Omental fat pad (tissue), 4 donors: Measurements from ENCODE around the gene BHLHE41. TPM values are rescaled to one million over a fixed set of nuclear protein-coding genes. Genes with fewer than 3 reads are reported as not detected.

Experiments used
- ATAC-seq: fragments of 150-250 bp; one replicate; pipeline ENCODE4 v1.9.1; 2016; ENCODE audit warnings: mild to moderate bottlenecking, moderate library complexity; ENCODE audit not compliant: low FRiP score
- DNase-seq: peaks from one replicate; pipeline ENCODE4 v3.0.0-alpha.2; 2019; ENCODE audit warnings: low spot score
- total RNA-seq, 4 donors: library from RNA; depleted of rRNA; stranded (reverse); fragments of >200 nt; gene quantifications; one replicate each; pipeline ENCODE4 v1.1.0, GENCODE V29; 2016
- TF ChIP-seq, protein P1 (sequence below), 3 donors: fragments of 450-650 bp; IDR thresholded peaks; one replicate each; pipeline ENCODE4 v1.5.1; 2016 to 2017; ENCODE audit warnings: antibody characterized with exemption in 3 of 3, mild to moderate bottlenecking in 3 of 3, moderate library complexity in 2 of 3

The BHLHE41 gene
- total RNA-seq, 4 donors from 2014 or later: 4.6 to 7.5 (median 5.2) TPM

DNA sequence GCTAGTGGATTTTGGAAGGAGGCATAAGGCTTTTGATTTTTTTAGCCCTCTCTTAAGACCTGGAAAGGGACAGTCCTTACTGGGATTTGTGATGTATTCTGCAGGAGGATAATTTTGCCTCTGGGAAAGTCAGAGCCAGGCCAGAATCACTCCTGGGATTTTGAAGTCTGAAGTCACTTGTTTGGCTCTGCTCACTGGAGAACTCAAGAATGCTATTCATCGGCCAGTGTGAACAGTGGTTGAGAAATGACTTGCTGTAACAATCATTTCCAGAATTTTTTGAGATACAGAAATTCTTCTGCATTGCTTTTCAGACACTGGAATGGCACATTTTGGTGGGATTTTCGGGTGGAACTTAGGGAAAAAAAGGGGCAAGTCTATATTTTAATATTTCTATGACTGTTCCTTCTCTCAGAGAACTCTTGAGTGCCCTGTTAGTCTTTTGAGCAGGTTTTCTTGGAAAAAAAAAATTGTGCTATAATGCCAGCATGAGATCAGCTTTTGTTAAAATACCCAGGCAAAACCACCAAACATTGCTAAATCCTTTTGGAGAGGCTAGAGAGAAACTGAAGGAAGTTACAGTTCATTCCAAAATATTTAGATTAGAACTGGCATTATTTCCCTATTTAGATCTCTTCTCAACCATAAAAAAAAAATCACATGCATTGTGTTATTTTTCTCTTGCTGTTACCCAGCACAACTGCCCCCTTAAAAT, 26.1 kb upstream of the BHLHE41 start:
- TF ChIP-seq, protein P1, sequence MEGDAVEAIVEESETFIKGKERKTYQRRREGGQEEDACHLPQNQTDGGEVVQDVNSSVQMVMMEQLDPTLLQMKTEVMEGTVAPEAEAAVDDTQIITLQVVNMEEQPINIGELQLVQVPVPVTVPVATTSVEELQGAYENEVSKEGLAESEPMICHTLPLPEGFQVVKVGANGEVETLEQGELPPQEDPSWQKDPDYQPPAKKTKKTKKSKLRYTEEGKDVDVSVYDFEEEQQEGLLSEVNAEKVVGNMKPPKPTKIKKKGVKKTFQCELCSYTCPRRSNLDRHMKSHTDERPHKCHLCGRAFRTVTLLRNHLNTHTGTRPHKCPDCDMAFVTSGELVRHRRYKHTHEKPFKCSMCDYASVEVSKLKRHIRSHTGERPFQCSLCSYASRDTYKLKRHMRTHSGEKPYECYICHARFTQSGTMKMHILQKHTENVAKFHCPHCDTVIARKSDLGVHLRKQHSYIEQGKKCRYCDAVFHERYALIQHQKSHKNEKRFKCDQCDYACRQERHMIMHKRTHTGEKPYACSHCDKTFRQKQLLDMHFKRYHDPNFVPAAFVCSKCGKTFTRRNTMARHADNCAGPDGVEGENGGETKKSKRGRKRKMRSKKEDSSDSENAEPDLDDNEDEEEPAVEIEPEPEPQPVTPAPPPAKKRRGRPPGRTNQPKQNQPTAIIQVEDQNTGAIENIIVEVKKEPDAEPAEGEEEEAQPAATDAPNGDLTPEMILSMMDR (IDR thresholded peaks at IDR 0.05): no peak
- DNase-seq (no peak), ATAC-seq (peak; percentile 82)

DNA sequence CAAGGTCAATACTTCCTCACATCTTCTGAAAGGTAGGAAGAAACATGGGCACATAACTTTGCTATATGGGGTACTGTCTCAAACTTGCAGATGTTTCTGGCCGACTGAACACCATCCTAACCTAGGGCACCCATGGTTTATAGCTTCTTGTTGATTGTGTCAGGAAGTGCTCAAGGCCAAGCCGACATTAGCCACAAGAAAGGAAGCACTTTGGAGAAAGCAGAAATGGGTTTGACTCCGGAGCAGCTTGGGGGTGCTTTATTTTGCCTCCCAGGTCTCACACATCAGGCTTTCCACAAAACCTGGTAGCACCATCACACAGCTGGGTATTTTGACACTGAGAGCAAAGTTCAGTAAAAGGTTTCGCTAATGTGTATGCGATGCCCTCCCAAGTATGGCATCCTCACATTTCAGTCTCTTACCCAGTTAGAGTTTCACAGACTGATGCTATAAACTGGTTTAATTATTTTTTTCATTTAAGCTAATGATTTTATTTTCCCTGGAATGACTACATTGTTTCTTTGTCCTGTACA, 25.2 kb upstream of the BHLHE41 start:
- DNase-seq: no peak
- no peak for ATAC-seq
- TF ChIP-seq, protein P1 (IDR thresholded peaks at IDR 0.05): no peak

DNA sequence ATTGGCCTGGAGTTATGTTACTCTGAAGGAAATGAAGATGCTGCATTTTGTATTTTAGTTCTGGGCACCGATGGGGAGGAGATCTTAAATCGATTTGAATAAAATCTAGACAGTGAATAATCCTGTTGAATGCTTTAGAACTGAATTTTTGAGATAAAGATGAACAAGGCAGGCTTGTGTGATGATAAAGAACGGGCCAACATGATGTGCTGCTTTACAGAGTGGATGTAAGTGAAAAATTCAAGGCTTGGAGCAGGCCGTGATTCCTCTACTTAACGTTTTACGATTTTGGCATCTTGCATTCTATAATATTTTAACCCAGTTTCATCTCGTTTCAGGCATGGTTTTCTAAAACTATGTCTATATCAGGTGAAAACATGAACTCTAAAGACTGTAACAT, 23.5 kb upstream of the BHLHE41 start:
- TF ChIP-seq, protein P1 (IDR thresholded peaks at IDR 0.05): no peak
- DNase-seq (no peak), ATAC-seq (no peak)

DNA sequence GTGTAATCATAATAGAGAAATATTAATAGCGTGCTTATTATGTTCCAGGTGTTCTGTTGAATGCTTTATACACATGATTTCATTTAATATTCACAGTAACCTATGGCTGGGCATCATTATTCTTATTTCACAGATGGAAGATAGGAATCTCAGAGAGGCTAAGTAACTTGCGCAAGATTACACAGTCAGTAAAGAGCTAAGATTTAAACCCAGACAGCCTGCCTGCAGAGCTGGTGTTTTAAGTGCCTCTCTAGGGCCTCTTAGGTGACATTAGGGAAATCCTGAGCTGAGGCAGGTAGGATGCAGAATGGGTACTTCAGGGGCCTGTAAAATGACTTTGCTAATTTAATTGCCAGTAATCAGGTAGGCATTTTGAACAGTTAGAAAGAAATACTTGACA, 18.5 kb upstream of the BHLHE41 start:
- TF ChIP-seq, protein P1 (IDR thresholded peaks at IDR 0.05): no peak
- ATAC-seq (no peak), DNase-seq (no peak)

DNA sequence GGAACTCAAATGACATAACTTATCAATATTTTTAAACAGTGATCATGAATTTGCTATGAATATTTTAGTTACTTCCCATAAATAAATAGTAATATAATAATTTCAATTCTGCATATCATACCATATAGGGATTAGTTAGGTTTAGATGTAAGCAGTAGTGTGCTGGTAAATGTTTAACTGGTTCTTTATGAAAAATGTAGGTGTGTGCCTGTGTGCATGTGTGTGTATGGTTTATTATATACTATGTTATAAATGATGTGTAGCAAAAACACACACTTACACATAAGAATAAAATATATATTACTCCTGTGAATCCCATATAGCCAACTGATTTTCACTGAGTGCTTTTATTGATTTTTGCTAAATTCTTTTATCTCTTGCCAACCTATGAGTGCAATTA, 14.0 kb upstream of the BHLHE41 start:
- TF ChIP-seq, protein P1 (IDR thresholded peaks at IDR 0.05): no peak
- no peak for ATAC-seq
- DNase-seq: no peak

DNA sequence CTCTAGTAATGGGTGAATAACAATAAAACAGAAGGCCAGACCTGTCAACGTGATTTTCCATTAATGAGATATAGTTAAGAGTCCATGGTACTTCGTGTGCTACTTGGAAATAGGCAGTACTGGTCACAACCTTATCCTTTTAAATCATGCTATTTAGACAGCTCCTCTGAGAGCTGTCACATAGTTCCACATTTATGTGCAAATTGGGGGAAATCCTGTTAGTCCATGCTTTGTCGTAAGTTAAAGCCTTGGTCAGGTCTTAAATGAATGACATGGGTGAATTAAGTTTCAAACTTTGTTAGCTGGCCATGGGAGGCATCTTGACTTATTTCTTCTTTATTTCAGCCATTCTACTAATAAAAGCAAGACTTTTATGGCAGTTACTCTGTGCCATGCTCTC, 11.9 kb upstream of the BHLHE41 start:
- TF ChIP-seq, protein P1 (IDR thresholded peaks at IDR 0.05): no peak
- ATAC-seq (no peak), DNase-seq (no peak)

DNA sequence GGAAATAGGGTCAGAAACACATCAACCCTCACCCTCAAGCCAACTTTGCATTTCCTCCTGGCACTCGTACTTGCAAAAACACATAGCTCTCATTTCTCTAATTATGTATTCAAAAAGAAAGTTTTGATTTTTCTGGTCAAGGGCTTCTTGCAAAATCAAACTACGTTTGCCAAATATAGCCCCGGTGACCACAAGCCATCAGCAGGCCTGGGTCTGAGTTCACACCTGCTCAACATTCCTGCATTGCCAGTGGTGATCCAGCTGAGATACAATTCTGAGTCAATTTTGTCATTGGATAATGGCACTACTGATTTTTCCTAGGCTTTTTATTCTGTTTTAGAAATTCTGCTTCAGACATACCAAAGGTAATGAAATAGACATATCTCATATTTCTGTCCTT, 10.7 kb upstream of the BHLHE41 start:
- TF ChIP-seq, protein P1 (IDR thresholded peaks at IDR 0.05): no peak
- DNase-seq: no peak
- peak; percentile 12 for ATAC-seq
